Chondrocyte (in vitro differentiated cells): ENCODE results near the gene GABRB1. TPM values are rescaled to one million over a fixed set of nuclear protein-coding genes. Genes with fewer than 3 reads are reported as not detected.

ENCODE experiments used
- DNase-seq: peaks from one replicate; pipeline ENCODE4 v3.0.0; 2021; ENCODE audit warnings: mixed read lengths, low spot score
- H3K27ac Mint-ChIP-seq: one replicate; pipeline ENCODE4 v1.8.0; 2021; ENCODE audit warnings: mild to moderate bottlenecking, moderate library complexity, mixed read lengths; ENCODE audit not compliant: unreplicated experiment
- H3K27me3 Mint-ChIP-seq: 2 replicates; pipeline ENCODE4 v1.8.0; 2021; ENCODE audit warnings: low read depth, mixed read lengths
- H3K36me3 Mint-ChIP-seq: 2 replicates; pipeline ENCODE4 v1.8.0; 2021; ENCODE audit warnings: low read depth, mixed read lengths
- H3K4me1 Mint-ChIP-seq: 2 replicates; pipeline ENCODE4 v1.8.0; 2021; ENCODE audit warnings: low read depth, mild to moderate bottlenecking, mixed read lengths
- H3K4me3 Mint-ChIP-seq: one replicate; pipeline ENCODE4 v1.8.0; 2021; ENCODE audit warnings: mild to moderate bottlenecking, moderate library complexity, mixed read lengths; ENCODE audit not compliant: unreplicated experiment
- H3K9me3 Mint-ChIP-seq: 2 replicates; pipeline ENCODE4 v1.8.0; 2021; ENCODE audit warnings: low read depth, mixed read lengths
- total RNA-seq: library from RNA; stranded (reverse); gene quantifications from 3 replicates; pipeline ENCODE4 v1.2.1, GENCODE V29; 2021
- TF ChIP-seq, protein P1 (sequence below): fragments of 200-600 bp; sonication (generic); IDR thresholded peaks from 2 replicates; pipeline ENCODE4 v1.5.0; 2021; ENCODE audit warnings: antibody characterized with exemption, mild to moderate bottlenecking, moderate library complexity

The GABRB1 gene
- total RNA-seq, 1 donor from 2014 or later = not detected

DNA sequence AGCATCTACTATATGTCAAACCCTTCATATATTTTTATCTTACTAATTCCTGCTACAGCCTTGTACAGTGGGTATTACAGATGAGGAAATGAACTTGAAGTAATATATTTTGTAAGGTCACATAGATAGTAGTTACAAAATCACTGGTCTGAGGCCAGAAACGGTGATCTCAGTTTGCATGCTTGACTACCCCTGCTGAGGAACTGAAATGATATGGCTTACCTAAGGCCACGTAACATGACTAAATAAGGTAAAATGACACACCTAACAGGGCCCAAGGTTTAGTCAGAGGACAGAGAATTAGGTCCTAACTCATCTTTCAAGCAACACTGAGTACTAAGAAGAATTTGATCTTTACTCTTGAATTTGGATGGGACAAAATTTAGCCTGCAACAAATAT is 433.6 kb downstream of the GABRB1 start:
- Mint-ChIP-seq H3K4me3 (no peak overlapping the region), H3K27me3 (no peaks in the 10 kb centered on the region), H3K9me3 (no peaks in the 10 kb centered on the region), H3K4me1 (peaks cover 41% of the 10 kb centered on the region), H3K36me3 (no peaks in the 10 kb centered on the region), H3K27ac (no peak overlapping the region)
- no peak for DNase-seq
- TF ChIP-seq, protein P1, sequence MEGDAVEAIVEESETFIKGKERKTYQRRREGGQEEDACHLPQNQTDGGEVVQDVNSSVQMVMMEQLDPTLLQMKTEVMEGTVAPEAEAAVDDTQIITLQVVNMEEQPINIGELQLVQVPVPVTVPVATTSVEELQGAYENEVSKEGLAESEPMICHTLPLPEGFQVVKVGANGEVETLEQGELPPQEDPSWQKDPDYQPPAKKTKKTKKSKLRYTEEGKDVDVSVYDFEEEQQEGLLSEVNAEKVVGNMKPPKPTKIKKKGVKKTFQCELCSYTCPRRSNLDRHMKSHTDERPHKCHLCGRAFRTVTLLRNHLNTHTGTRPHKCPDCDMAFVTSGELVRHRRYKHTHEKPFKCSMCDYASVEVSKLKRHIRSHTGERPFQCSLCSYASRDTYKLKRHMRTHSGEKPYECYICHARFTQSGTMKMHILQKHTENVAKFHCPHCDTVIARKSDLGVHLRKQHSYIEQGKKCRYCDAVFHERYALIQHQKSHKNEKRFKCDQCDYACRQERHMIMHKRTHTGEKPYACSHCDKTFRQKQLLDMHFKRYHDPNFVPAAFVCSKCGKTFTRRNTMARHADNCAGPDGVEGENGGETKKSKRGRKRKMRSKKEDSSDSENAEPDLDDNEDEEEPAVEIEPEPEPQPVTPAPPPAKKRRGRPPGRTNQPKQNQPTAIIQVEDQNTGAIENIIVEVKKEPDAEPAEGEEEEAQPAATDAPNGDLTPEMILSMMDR = no peak

DNA sequence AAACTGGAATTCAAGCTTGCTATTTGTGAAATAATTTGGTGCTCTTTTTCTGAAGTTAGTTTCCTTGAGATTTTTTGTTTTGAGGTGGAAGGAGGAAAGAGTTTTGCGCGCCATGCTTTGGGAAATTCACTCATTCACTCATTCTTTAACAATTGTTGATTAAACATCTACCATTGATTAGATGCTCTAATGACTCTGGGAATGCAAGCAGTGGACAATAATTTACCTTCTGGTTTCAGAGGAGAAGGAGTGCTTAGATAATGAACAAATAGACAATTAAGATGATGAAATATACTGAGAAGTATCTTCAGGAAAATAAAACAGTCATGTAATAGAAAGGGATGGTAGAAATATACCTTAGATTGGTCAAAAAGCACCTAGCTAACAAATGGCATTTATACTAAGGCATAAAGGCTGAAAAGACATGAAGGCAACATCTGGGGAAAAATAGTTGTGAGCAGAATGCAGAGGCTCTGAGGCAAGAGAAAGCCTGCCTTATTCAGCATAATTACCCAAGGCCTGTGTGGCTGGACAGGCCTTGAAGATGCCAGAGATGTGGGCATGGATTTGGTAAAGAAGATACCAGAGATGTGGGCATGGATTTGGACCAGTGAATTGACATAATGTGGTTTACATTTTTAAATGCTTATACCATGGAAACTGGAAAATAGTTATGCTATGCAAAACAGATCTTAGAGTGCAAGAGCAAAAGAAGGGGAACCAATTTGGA is 434.9 kb downstream of the GABRB1 start:
- Mint-ChIP-seq H3K36me3 (no peaks in the 10 kb centered on the region), H3K27ac (no peak overlapping the region), H3K9me3 (no peaks in the 10 kb centered on the region), H3K27me3 (no peaks in the 10 kb centered on the region), H3K4me3 (no peak overlapping the region), H3K4me1 (peaks cover 35% of the 10 kb centered on the region)
- TF ChIP-seq, protein P1 = no peak
- no peak for DNase-seq

DNA sequence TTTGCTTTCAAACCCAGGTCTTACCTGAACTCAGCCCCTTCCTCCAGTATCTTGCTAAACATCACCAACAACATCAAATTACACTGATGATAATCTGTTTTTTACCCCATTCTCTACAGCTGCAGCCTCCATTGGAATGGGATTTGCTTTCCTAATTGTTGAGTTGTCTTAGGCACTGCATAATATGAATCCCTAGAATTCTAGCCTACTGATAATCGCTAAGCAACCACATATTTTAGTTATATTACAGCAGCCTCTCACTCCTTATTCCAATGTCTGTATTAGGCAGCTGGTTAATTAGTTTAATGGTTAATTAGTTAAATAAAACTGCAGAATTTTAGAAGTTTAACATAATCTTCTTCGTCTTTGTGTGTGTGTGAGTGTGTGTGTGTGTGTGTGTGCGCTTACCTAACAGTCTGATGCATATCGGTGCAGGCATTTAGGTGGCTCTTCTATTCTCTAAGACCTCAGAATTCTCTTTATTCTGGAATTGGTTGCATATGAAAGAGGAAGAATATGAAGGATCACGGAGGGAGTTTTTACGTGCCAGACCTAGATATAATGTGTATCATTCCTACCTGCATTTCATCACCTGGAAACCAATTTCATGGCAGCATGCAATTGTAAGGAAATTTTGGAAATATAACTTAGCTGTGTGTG is 437.5 kb downstream of the GABRB1 start:
- TF ChIP-seq, protein P1 = no peak
- peaks cover 14% of the 10 kb centered on the region for H3K4me1 Mint-ChIP-seq
- no peak for DNase-seq
- no peaks in the 10 kb centered on the region for H3K36me3 Mint-ChIP-seq
- H3K9me3 Mint-ChIP-seq = no peaks in the 10 kb centered on the region
- H3K27me3 Mint-ChIP-seq = no peaks in the 10 kb centered on the region
- no peak overlapping the region for H3K27ac Mint-ChIP-seq
- no peak overlapping the region for H3K4me3 Mint-ChIP-seq

DNA sequence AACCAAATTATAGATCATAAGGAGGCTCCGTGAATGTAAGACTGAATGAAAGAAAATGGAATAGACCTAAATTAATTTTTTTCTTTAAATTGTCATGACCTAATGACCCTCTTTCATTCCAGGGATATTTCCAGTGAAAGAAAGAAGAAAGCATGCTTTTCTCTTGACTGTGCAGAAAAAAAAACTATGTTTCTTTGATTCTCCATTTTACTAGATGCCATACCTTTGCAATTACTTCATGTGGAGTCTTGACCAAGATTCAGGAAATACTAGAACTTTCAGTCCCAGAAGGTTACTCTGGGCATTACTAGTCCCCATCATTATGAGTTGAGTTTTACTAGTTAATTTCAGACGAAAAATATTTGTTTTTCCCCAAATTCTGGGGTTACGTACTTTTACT is 438.6 kb downstream of the GABRB1 start:
- TF ChIP-seq, protein P1 = no peak
- Mint-ChIP-seq H3K4me1 (peaks cover 13% of the 10 kb centered on the region), H3K36me3 (no peaks in the 10 kb centered on the region), H3K27ac (no peak overlapping the region), H3K9me3 (no peaks in the 10 kb centered on the region), H3K27me3 (no peaks in the 10 kb centered on the region), H3K4me3 (no peak overlapping the region)
- DNase-seq = no peak

DNA sequence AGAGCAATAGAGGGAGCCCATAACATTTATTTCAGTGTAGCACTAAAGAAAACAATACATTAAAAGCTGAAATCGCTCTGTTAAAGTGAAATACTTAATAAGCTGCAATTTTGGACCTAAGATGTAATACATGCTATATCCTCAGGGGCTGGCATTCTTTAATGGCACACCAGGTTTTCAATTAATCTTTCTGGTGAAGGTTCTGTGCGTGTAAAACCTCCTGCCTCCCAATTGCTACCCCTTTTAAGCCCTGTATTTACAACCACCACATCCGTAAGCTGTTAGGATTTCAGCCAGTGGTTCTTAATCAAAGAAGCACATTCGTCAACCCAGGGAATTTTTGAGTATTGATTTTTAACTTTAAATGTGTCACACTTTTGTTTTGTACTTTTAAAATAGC is 439.7 kb downstream of the GABRB1 start:
- TF ChIP-seq, protein P1 = no peak
- no peaks in the 10 kb centered on the region for H3K27me3 Mint-ChIP-seq
- DNase-seq = no peak

More for the DNA sequence above, 439.7 kb downstream of the GABRB1 start:
- Mint-ChIP-seq H3K36me3 (no peaks in the 10 kb centered on the region), H3K4me3 (no peak overlapping the region), H3K4me1 (peaks cover 13% of the 10 kb centered on the region), H3K9me3 (no peaks in the 10 kb centered on the region), H3K27ac (no peak overlapping the region)
